HL-60 (cell line): ENCODE measurements around the gene KLHDC1.
"Not testable (repeated sequence)": the region's sequence is repeated elsewhere in the genome, so short reads cannot be mapped to it uniquely, and the experiment has no call there.

Experiments used
- DNase-seq, 2 experiments: peaks; one replicate each; pipeline ENCODE4 v3.0.0-alpha.2; 2010 to 2020; ENCODE audit warnings: low read depth in 1 of 2, low spot score in 1 of 2
- H3K27ac ChIP-seq: fragments of 250-450 bp; sonication (Bioruptor Pico); replicated peaks from 2 replicates; pipeline ENCODE4 v1.5.1; 2020; ENCODE audit warnings: mild to moderate bottlenecking, moderate library complexity
- H3K27me3 ChIP-seq: fragments of 250-450 bp; sonication (Bioruptor Pico); 2 replicates; pipeline ENCODE4 v1.5.1; 2021; ENCODE audit warnings: mild to moderate bottlenecking, moderate library complexity; ENCODE audit not compliant: insufficient read depth, poor library complexity, severe bottlenecking
- H3K4me3 ChIP-seq: replicated peaks from 2 replicates; pipeline ENCODE4 v1.5.1; 2011; ENCODE audit warnings: mild to moderate bottlenecking, control low read depth, low read length; ENCODE audit not compliant: insufficient read depth
- CTCF ChIP-seq: IDR thresholded peaks from one replicate; pipeline ENCODE4 v1.5.1; 2011; ENCODE audit warnings: low read length, control low read depth, inconsistent platforms; ENCODE audit not compliant: insufficient read depth
- GABPA ChIP-seq: IDR thresholded peaks from 2 replicates; pipeline ENCODE4 v1.6.1; 2012; ENCODE audit warnings: low read depth
- POLR2AphosphoS5 ChIP-seq: IDR thresholded peaks from 2 replicates; pipeline ENCODE4 v1.6.1; 2012; ENCODE audit warnings: low read depth
- REST ChIP-seq: IDR thresholded peaks from 2 replicates; pipeline ENCODE4 v1.6.1; 2012; ENCODE audit warnings: low read depth; ENCODE audit not compliant: insufficient replicate concordance
- SPI1 ChIP-seq: IDR thresholded peaks from 2 replicates; pipeline ENCODE4 v1.6.1; 2012; ENCODE audit warnings: low read depth, mild to moderate bottlenecking, borderline replicate concordance

KLHDC1 gene

GRCh38 chr14:49727171-49727570, 34.3 kb downstream of the KLHDC1 start:
- Histone ChIP-seq H3K4me3 (no peak overlapping the region), H3K27ac (no peak overlapping the region), H3K27me3 (no peaks in the 10 kb centered on the region)
- TF ChIP-seq SPI1 (no peak), REST (no peak), POLR2AphosphoS5 (no peak), GABPA (no peak), CTCF (no peak)
- no peak for DNase-seq

- H3K4me3 ChIP-seq: no peak overlapping the region
- H3K27me3 ChIP-seq: no peaks in the 10 kb centered on the region
- DNase-seq: no peak
- no peak overlapping the region for H3K27ac ChIP-seq
- TF ChIP-seq SPI1: no peak
- no peak for TF ChIP-seq REST
- no peak for TF ChIP-seq POLR2AphosphoS5
- no peak for TF ChIP-seq CTCF
- TF ChIP-seq GABPA: no peak
Measured at GRCh38 chr14:49732896-49733295, 40.0 kb downstream of the KLHDC1 start.

- TF ChIP-seq REST (no peak), SPI1 (no peak), GABPA (no peak), CTCF (no peak), POLR2AphosphoS5 (no peak)
- no peak for DNase-seq
- H3K4me3 ChIP-seq: no peak overlapping the region
- H3K27ac ChIP-seq: no peak overlapping the region
- no peaks in the 10 kb centered on the region for H3K27me3 ChIP-seq
Measured at GRCh38 chr14:49733836-49734235, 40.9 kb downstream of the KLHDC1 start.

- DNase-seq: not testable (repeated sequence)
Measured at GRCh38 chr14:49735669-49736068, 42.7 kb downstream of the KLHDC1 start.

More at GRCh38 chr14:49735669-49736068, 42.7 kb downstream of the KLHDC1 start:
- H3K27ac ChIP-seq, H3K27me3 ChIP-seq, H3K4me3 ChIP-seq: not testable (repeated sequence)
